Activated CD8-positive, alpha-beta memory T cell treated with anti-CD3 and anti-CD28 coated beads, Interleukin-2, amount 50 U/mL, for 24 hours (primary cell): Measurements from ENCODE around the gene PLCB2.

Experiments used
- DNase-seq: peaks from one replicate; pipeline ENCODE4 v3.0.0-alpha.2; 2020; ENCODE audit errors: extremely low read depth

Gene PLCB2

GRCh38 chr15:40271685-40272484 is 35.9 kb downstream of the PLCB2 start:
- no peak for DNase-seq

- no peak for DNase-seq
Observed at GRCh38 chr15:40270246-40270995, 37.3 kb downstream of the PLCB2 start.

- no peak for DNase-seq
Observed at GRCh38 chr15:40269604-40270003, 38.1 kb downstream of the PLCB2 start.

- no peak for DNase-seq
Observed at GRCh38 chr15:40267670-40268069, 40.1 kb downstream of the PLCB2 start.

- DNase-seq = no peak
Observed at GRCh38 chr15:40266828-40267304, 40.9 kb downstream of the PLCB2 start.

GRCh38 chr15:40265875-40266274 is 41.9 kb downstream of the PLCB2 start:
- no peak for DNase-seq

- no peak for DNase-seq
Observed at GRCh38 chr15:40265355-40265754, 42.4 kb downstream of the PLCB2 start.

GRCh38 chr15:40264321-40265153 is 43.2 kb downstream of the PLCB2 start:
- DNase-seq = no peak

- no peak for DNase-seq
Observed at GRCh38 chr15:40263024-40263754, 44.5 kb downstream of the PLCB2 start.

- DNase-seq = no peak
Observed at GRCh38 chr15:40259021-40259420, 48.7 kb downstream of the PLCB2 start.

- no peak for DNase-seq
Observed at GRCh38 chr15:40258544-40258943, 49.2 kb downstream of the PLCB2 start.

- no peak for DNase-seq
Observed at GRCh38 chr15:40257656-40258450, 49.9 kb downstream of the PLCB2 start.

- DNase-seq = no peak
Observed at GRCh38 chr15:40256638-40257235, 51.0 kb downstream of the PLCB2 start.

- no peak for DNase-seq
Observed at GRCh38 chr15:40255033-40255432, 52.7 kb downstream of the PLCB2 start.

GRCh38 chr15:40254452-40254851 is 53.3 kb downstream of the PLCB2 start:
- no peak for DNase-seq

GRCh38 chr15:40253167-40253790 is 54.5 kb downstream of the PLCB2 start:
- no peak for DNase-seq

GRCh38 chr15:40252438-40253166 is 55.1 kb downstream of the PLCB2 start:
- DNase-seq = no peak

- DNase-seq = no peak
Observed at GRCh38 chr15:40252141-40252437, 55.6 kb downstream of the PLCB2 start.

- DNase-seq = no peak
Observed at GRCh38 chr15:40251486-40252140, 56.1 kb downstream of the PLCB2 start.
